ENCODE measurements around the gene HDAC4.

DNA sequence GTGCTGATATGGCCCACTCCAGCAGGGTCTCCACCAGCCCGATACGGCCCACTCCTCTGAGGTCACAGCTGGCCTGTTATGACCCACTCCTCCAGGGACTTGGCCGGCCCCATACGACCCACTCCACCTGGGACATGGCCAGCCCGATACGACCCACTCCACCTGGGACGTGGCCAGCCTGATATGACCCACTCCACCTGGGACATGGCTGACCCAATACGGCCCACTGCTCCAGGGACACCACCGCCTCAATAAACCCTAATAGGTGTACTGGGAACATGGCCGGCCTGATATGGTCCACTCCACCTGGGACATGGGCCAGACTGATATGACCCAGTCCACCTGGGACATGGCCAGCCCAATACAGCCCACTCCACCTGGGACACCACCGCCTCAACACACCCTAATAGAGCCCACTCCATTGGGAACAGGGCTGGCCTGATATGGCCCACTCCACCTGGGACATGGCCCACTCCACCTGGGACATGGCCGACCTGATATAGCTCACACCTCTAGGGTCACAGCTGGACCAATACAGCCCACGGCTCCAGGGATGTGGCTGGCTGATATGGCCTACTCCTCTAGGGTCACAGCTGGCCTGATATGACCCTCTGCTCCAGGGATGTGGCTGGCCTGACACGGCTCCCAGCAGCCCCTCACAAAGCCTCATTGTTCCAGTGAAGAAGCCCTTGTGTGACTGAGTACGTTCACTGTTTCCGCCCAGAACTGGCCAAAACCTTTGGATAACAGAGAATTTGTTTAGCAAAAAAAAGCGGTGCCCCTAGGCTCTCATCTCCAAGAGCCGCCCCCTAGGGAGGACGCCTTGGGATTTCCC is 245.6 kb downstream of the HDAC4 start:
- TF ChIP-seq PML (IDR thresholded peaks at IDR 0.05; ENCODE audit: low read length), result no peak
- no peak for TF ChIP-seq NCOR1 (IDR thresholded peaks at IDR 0.05)
- TF ChIP-seq, protein P1, sequence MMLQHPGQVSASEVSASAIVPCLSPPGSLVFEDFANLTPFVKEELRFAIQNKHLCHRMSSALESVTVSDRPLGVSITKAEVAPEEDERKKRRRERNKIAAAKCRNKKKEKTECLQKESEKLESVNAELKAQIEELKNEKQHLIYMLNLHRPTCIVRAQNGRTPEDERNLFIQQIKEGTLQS (IDR thresholded peaks at IDR 0.05), result no peak
- TF ChIP-seq, protein P1 (CRISPR knock-in tag; conservative IDR thresholded peaks at IDR 0.05), result no peak
- no peak for TF ChIP-seq GATA2 (CRISPR knock-in tag; IDR thresholded peaks at IDR 0.05)
- no peak for TF ChIP-seq ZNF408 (CRISPR knock-in tag; IDR thresholded peaks at IDR 0.05; ENCODE audit: low read depth)
- no peak for TF ChIP-seq CTCF (IDR thresholded peaks at IDR 0.05 in 2 of 3, conservative IDR thresholded peaks at IDR 0.05 in 1 of 3; ENCODE audit: insufficient read depth in 2 of 3, low read depth in 1 of 3, low read length in 3 of 3)
